K562 (cell line): ENCODE data around the gene CENPX. TPM values are rescaled to one million over a fixed set of nuclear protein-coding genes. Genes with fewer than 3 reads are reported as not detected.

Source experiments
- CHD2 ChIP-seq: IDR thresholded peaks from 2 replicates; pipeline ENCODE4 v1.6.1; 2011; ENCODE audit warnings: low read depth, low read length
- CXXC5 ChIP-seq: fragments of 250-450 bp; sonication (Bioruptor Pico); IDR thresholded peaks from 2 replicates; pipeline ENCODE4 v1.8.0; 2022; ENCODE audit warnings: inconsistent platforms, mild to moderate bottlenecking, moderate library complexity
- E2F5 ChIP-seq: sonication (generic); formaldehyde crosslinking; IDR thresholded peaks from 2 replicates; pipeline ENCODE4 v1.8.0; 2022; ENCODE audit warnings: mild to moderate bottlenecking, missing genetic modification reagents
- E2F8 ChIP-seq: fragments of 450-650 bp; IDR thresholded peaks from 2 replicates; pipeline ENCODE4 v1.7.1; 2018; ENCODE audit warnings: mild to moderate bottlenecking, low read depth; ENCODE audit not compliant: partially characterized antibody
- FOS ChIP-seq: IDR thresholded peaks from 3 replicates; pipeline ENCODE4 v1.6.1; 2011; ENCODE audit not compliant: insufficient read length; ENCODE audit errors: extremely low read depth
- NEUROD1 ChIP-seq: fragments of 150-350 bp; IDR thresholded peaks from 2 replicates; pipeline ENCODE4 v1.6.1; 2014; ENCODE audit warnings: borderline replicate concordance, low read length, low read depth; ENCODE audit not compliant: partially characterized antibody
- RERE ChIP-seq: sonication (generic); formaldehyde crosslinking; IDR thresholded peaks from 2 replicates; pipeline ENCODE4 v1.8.0; 2023; ENCODE audit warnings: missing genetic modification reagents, mild to moderate bottlenecking, borderline replicate concordance
- SP1 ChIP-seq: sonication (generic); formaldehyde crosslinking; IDR thresholded peaks from 2 replicates; pipeline ENCODE4 v1.8.1; 2022; ENCODE audit warnings: mild to moderate bottlenecking, missing genetic modification reagents
- ZNF175 ChIP-seq: fragments of 200-800 bp; sonication (Bioruptor generic); IDR thresholded peaks from 2 replicates; pipeline ENCODE4 v1.6.1; 2016; ENCODE audit warnings: low read depth, mild to moderate bottlenecking, missing genetic modification characterization, missing compliant biosample characterization
- ZNF512 ChIP-seq: IDR thresholded peaks from 2 replicates; pipeline ENCODE4 v1.6.1; 2016; ENCODE audit warnings: missing genetic modification characterization, missing compliant biosample characterization
- ZNF518B ChIP-seq: fragments of 250-450 bp; sonication (Bioruptor Pico); IDR thresholded peaks from 2 replicates; pipeline ENCODE4 v1.5.0; 2021; ENCODE audit warnings: mild to moderate bottlenecking, moderate library complexity
- polyA plus RNA-seq, 8 experiments: library from polyadenylated mRNA; depleted of rRNA in 4 of 8; stranded (reverse) in 5 of 8; unstranded in 3 of 8; fragments of >200 nt; fragmentation: Nextera tagmentation in 2 of 8; fragmentation: Illumina TruSeq in 1 of 8; extraction: Ambion mirVana in 2 of 8; extraction: Trizol in 1 of 8; gene quantifications; 2 replicates each; pipeline versions ENCODE4 v1.2.1 to v1.2.3, GENCODE V29; 2011 to 2014; ENCODE audit warnings: inconsistent platforms in 1 of 8, missing spikeins in 1 of 8
- total RNA-seq, 7 experiments: library from RNA; depleted of rRNA in 6 of 7; stranded (reverse); fragments of >200 nt in 6 of 7; fragmentation: Illumina TruSeq in 2 of 7; extraction: Trizol in 2 of 7; gene quantifications; 2 replicates each; pipeline versions ENCODE4 v1.2.1 to v1.2.3, GENCODE V29; 2011 to 2021; ENCODE audit warnings: low replicate concordance in 1 of 7

CENPX gene
- total and polyA plus RNA-seq, 9 of the 15 experiments (the other 6 are each of a cell fraction or from before 2014, with no cell fraction given): 32.7 to 352 (median 127) TPM

- TF ChIP-seq ZNF518B (no peak), CHD2 (peak; percentile 83), FOS (peak; percentile 93), E2F5 (CRISPR knock-in tag) (no peak), ZNF175 (CRISPR knock-in tag) (no peak), ZNF512 (no peak), SP1 (peak; percentile 98), NEUROD1 (peak; percentile 96), RERE (no peak), E2F8 (peak; percentile 42), CXXC5 (peak; percentile 68; the same call in 1 of the 2 replicates)
Observed at GRCh38 chr17:82022981-82023446, 336 bp upstream of the CENPX start, which contains the start of gene LRRC45 (continued).
